Measurements from ENCODE around the gene ADAM17. TPM values are rescaled to one million over a fixed set of nuclear protein-coding genes. Genes with fewer than 3 reads are reported as not detected.
"Not testable (repeated sequence)": the region's sequence is repeated elsewhere in the genome, so short reads cannot be mapped to it uniquely, and the experiment has no call there.

Gene ADAM17
- total RNA-seq, 1 donor from 2014 or later = 13.7 TPM

- ATAC-seq (no peak), DNase-seq (no peak)
- intact Hi-C loops (cut with micrococcal nuclease) = no loop called here
These were observed 20.5 kb downstream of the ADAM17 start for GRCh38 chr2:9535177-9535576.

- no peak for DNase-seq
- no peak for ATAC-seq
- intact Hi-C loops (cut with micrococcal nuclease) = no loop called here
These were observed 22.0 kb downstream of the ADAM17 start for GRCh38 chr2:9533663-9534062.

GRCh38 chr2:9532421-9532820 lies 23.2 kb downstream of the ADAM17 start:
- ATAC-seq (no peak), DNase-seq (no peak)
- intact Hi-C loops (cut with micrococcal nuclease) = no loop called here

GRCh38 chr2:9527995-9528787 lies 27.4 kb downstream of the ADAM17 start:
- intact Hi-C loops (cut with micrococcal nuclease) = no loop called here
- DNase-seq = no peak
- no peak for ATAC-seq

GRCh38 chr2:9525266-9525665 lies 30.4 kb downstream of the ADAM17 start:
- DNase-seq (no peak), ATAC-seq (no peak)
- intact Hi-C loops (cut with micrococcal nuclease) = no loop called here

- intact Hi-C loops (cut with micrococcal nuclease) = no loop called here
- ATAC-seq (no peak), DNase-seq (no peak)
These were observed 31.3 kb downstream of the ADAM17 start for GRCh38 chr2:9524291-9524690.

- no peak for ATAC-seq
- DNase-seq = no peak
- intact Hi-C loops (cut with micrococcal nuclease) = no loop called here
These were observed 36.4 kb downstream of the ADAM17 start for GRCh38 chr2:9519250-9519649.

GRCh38 chr2:9518780-9519179 lies 36.9 kb downstream of the ADAM17 start:
- intact Hi-C loops (cut with micrococcal nuclease) = no loop called here
- DNase-seq = no peak
- no peak for ATAC-seq

- intact Hi-C loops (cut with micrococcal nuclease) = no loop called here
- ATAC-seq (no peak), DNase-seq (no peak)
These were observed 37.5 kb downstream of the ADAM17 start for GRCh38 chr2:9518163-9518562.

GRCh38 chr2:9517118-9517782 lies 38.4 kb downstream of the ADAM17 start:
- ATAC-seq = no peak
- intact Hi-C loops (cut with micrococcal nuclease) = no loop called here
- DNase-seq = no peak

- ATAC-seq; DNase-seq; intact Hi-C loops (cut with micrococcal nuclease): not testable (repeated sequence)
These were observed 41.7 kb downstream of the ADAM17 start for GRCh38 chr2:9513946-9514345.

- DNase-seq (no peak), ATAC-seq (peak; percentile 38)
- intact Hi-C loops (cut with micrococcal nuclease) = no loop called here
These were observed 46.7 kb downstream of the ADAM17 start for GRCh38 chr2:9508931-9509330.

- DNase-seq (no peak), ATAC-seq (no peak)
- intact Hi-C loops (cut with micrococcal nuclease) = no loop called here
These were observed 57.4 kb downstream of the ADAM17 start for GRCh38 chr2:9498210-9498609.

GRCh38 chr2:9497017-9497416 lies 58.6 kb downstream of the ADAM17 start:
- DNase-seq (no peak), ATAC-seq (no peak)
- intact Hi-C loops (cut with micrococcal nuclease) = no loop called here

GRCh38 chr2:9494081-9494480 lies 61.5 kb downstream of the ADAM17 start:
- intact Hi-C loops (cut with micrococcal nuclease) = no loop called here
- DNase-seq (no peak), ATAC-seq (no peak)

GRCh38 chr2:9493478-9493877 lies 62.2 kb downstream of the ADAM17 start:
- ATAC-seq = no peak
- intact Hi-C loops (cut with micrococcal nuclease) = no loop called here
- no peak for DNase-seq

- ATAC-seq (peak; percentile 15), DNase-seq (no peak)
- intact Hi-C loops (cut with micrococcal nuclease) = no loop called here
These were observed 62.7 kb downstream of the ADAM17 start for GRCh38 chr2:9492927-9493326.

- no peak for DNase-seq
- intact Hi-C loops (cut with micrococcal nuclease) = no loop called here
- ATAC-seq = no peak
These were observed 64.8 kb downstream of the ADAM17 start for GRCh38 chr2:9490789-9491188.

- intact Hi-C loops (cut with micrococcal nuclease) = no loop called here
- DNase-seq = no peak
- ATAC-seq = no peak
These were observed 66.8 kb downstream of the ADAM17 start for GRCh38 chr2:9488583-9489547.

GRCh38 chr2:9484533-9484932 lies 71.1 kb downstream of the ADAM17 start:
- ATAC-seq = no peak
- DNase-seq = no peak
- intact Hi-C loops (cut with micrococcal nuclease) = no loop called here

Measured in left ventricle myocardium superior (tissue), 1 donor.